GM12873 (cell line): Measurements from ENCODE around the gene RARA.

Experiments used
- TF ChIP-seq, protein P1 (sequence below): IDR thresholded peaks from 2 replicates; pipeline ENCODE4 v1.5.1; 2012; ENCODE audit warnings: low read depth, mild to moderate bottlenecking, moderate library complexity, low read length, control low read depth; ENCODE audit not compliant: insufficient read depth; ENCODE audit errors: missing control alignments

The RARA gene

GRCh38 chr17:40343219-40344119, 34.5 kb downstream of the RARA start:
- TF ChIP-seq, protein P1, sequence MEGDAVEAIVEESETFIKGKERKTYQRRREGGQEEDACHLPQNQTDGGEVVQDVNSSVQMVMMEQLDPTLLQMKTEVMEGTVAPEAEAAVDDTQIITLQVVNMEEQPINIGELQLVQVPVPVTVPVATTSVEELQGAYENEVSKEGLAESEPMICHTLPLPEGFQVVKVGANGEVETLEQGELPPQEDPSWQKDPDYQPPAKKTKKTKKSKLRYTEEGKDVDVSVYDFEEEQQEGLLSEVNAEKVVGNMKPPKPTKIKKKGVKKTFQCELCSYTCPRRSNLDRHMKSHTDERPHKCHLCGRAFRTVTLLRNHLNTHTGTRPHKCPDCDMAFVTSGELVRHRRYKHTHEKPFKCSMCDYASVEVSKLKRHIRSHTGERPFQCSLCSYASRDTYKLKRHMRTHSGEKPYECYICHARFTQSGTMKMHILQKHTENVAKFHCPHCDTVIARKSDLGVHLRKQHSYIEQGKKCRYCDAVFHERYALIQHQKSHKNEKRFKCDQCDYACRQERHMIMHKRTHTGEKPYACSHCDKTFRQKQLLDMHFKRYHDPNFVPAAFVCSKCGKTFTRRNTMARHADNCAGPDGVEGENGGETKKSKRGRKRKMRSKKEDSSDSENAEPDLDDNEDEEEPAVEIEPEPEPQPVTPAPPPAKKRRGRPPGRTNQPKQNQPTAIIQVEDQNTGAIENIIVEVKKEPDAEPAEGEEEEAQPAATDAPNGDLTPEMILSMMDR, result no peak

DNA sequence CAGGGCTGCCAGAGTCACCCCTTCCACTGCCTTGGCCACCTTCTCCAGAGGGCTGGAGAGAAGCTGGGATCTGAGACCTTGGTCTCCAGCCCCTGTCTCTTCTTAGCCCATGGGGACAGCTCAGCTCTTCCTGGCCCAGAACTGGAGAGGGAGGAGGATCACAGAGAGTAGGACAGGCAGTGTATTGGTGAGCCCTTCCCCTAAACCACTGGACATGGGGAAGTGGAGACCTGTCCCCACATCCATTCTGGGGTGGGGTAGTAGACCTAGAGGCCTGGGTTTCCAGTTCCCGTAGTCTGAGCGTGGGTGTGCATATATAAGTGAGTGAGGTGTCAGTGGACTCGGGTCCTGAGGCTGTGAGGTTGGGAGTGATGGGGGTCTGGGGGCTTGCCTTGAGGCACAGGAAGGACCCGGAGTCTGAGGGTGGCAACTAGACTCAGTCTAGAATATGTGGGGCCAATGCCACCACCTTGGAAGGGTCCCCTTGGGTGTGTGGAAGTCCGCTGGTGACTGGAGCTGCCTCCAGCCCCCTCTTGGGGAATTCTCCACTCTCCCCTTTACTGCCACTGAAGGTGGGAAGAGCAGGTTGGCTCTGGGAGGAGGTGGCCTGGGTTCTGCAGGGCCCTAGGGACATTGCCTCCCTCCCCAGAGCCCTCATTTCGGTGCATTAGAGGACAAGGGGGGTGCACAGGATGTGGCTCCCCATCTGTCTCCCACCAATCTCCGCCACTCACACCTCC, 35.6 kb downstream of the RARA start:
- TF ChIP-seq, protein P1, result no peak

DNA sequence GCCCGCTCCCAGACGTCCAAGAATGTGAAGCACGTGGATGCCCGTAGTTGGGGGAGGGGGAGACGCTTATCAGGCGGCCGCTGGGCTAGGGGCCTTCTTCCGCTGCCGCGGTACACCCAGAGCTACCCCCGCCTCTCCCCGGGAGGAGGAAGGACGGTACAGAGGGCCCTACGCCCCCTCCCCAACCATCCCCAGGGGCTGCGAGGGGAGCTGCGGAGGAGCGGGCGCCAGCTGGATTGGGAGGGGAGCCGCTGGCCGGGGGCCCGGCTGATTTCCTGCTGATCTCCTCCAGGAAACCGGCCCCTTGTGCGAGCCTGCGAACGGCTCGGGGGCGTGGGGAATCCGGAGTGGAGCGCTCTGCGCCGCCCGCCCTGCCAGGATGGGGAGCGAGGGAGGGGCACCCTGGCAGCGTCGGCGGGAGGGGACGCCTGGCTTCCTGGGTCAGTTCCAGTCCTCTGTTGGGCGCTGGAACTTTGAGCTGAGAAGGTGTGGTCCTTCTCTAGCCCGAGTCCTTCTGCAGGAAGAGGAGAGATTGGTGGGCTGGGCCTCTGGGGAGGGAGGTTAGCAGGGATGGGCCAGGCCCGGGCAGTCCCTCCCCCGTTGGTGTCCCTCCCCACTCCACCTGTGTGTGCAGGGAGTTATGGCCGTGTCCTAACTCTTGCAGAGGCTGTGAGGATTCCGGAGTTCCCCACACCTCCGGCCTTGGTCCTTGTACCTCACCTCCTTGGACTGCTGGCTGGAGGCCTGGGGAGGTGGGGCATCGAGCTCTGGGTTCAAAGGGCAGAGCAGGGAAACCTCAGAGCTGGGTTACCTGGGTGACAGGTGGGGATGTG, 36.4 kb downstream of the RARA start:
- TF ChIP-seq, protein P1, result no peak

- TF ChIP-seq, protein P1, result no peak
Measured at GRCh38 chr17:40345994-40346764, 37.2 kb downstream of the RARA start.

GRCh38 chr17:40346765-40347158, 37.8 kb downstream of the RARA start:
- TF ChIP-seq, protein P1, result no peak

GRCh38 chr17:40347319-40348135, 38.5 kb downstream of the RARA start:
- TF ChIP-seq, protein P1, result no peak
